K562 (cell line): Measurements from ENCODE around the gene EDN2. TPM values are rescaled to one million over a fixed set of nuclear protein-coding genes. Genes with fewer than 3 reads are reported as not detected.

ENCODE experiments used
- IRF2 ChIP-seq: sonication (generic); formaldehyde crosslinking; IDR thresholded peaks from 2 replicates; pipeline ENCODE4 v1.8.1; 2022; ENCODE audit warnings: mild to moderate bottlenecking, missing genetic modification reagents
- KLF6 ChIP-seq: fragments of 250-450 bp; sonication (Bioruptor Pico); IDR thresholded peaks from 2 replicates; pipeline ENCODE4 v1.4.0; 2020; ENCODE audit warnings: mild to moderate bottlenecking, moderate library complexity, borderline replicate concordance
- MEF2A ChIP-seq: IDR thresholded peaks from 2 replicates; pipeline ENCODE4 v1.6.1; 2011; ENCODE audit warnings: low read depth, mild to moderate bottlenecking, low read length, moderate library complexity; ENCODE audit not compliant: control insufficient read depth
- NKRF ChIP-seq: fragments of 450-650 bp; IDR thresholded peaks from 2 replicates; pipeline ENCODE4 v1.6.1; 2016; ENCODE audit warnings: borderline replicate concordance
- RAD51 ChIP-seq: fragments of 450-650 bp; IDR thresholded peaks from 2 replicates; pipeline ENCODE4 v1.7.1; 2016; ENCODE audit warnings: low read depth, mild to moderate bottlenecking, borderline replicate concordance
- SAP30 ChIP-seq: fragments of 200-600 bp; sonication (generic); IDR thresholded peaks from 2 replicates; pipeline ENCODE4 v1.6.1; 2012; ENCODE audit warnings: borderline replicate concordance, low read depth, mild to moderate bottlenecking, moderate library complexity, low read length, control low read depth, inconsistent platforms; ENCODE audit not compliant: insufficient read depth, poor library complexity, severe bottlenecking
- ZNF282 ChIP-seq: sonication (generic); formaldehyde crosslinking; IDR thresholded peaks from 2 replicates; pipeline ENCODE4 v1.8.1; 2023; ENCODE audit warnings: missing genetic modification reagents
- ZNF318 ChIP-seq, 2 experiments: fragments of 450-650 bp; IDR thresholded peaks; 2 replicates each; pipeline ENCODE4 v1.6.1; 2016; ENCODE audit warnings: mild to moderate bottlenecking in 2 of 2, borderline replicate concordance in 1 of 2, low read depth in 1 of 2, moderate library complexity in 1 of 2
- polyA plus RNA-seq, 8 experiments: library from polyadenylated mRNA; depleted of rRNA in 4 of 8; stranded (reverse) in 5 of 8; unstranded in 3 of 8; fragments of >200 nt; fragmentation: Nextera tagmentation in 2 of 8; fragmentation: Illumina TruSeq in 1 of 8; extraction: Ambion mirVana in 2 of 8; extraction: Trizol in 1 of 8; gene quantifications; 2 replicates each; pipeline versions ENCODE4 v1.2.1 to v1.2.3, GENCODE V29; 2011 to 2014; ENCODE audit warnings: inconsistent platforms in 1 of 8, missing spikeins in 1 of 8
- total RNA-seq, 7 experiments: library from RNA; depleted of rRNA in 6 of 7; stranded (reverse); fragments of >200 nt in 6 of 7; fragmentation: Illumina TruSeq in 2 of 7; extraction: Trizol in 2 of 7; gene quantifications; 2 replicates each; pipeline versions ENCODE4 v1.2.1 to v1.2.3, GENCODE V29; 2011 to 2021; ENCODE audit warnings: low replicate concordance in 1 of 7
- TF ChIP-seq, protein P1 (sequence below): sonication (generic); formaldehyde crosslinking; IDR thresholded peaks from 2 replicates; pipeline ENCODE4 v1.8.1; 2023; ENCODE audit warnings: mild to moderate bottlenecking, missing genetic modification reagents
- TF ChIP-seq, protein P2 (sequence below): fragments of 450-650 bp; IDR thresholded peaks from 2 replicates; pipeline ENCODE4 v1.6.1; 2014; ENCODE audit warnings: low read depth, mild to moderate bottlenecking, moderate library complexity, borderline replicate concordance

EDN2 gene
- total and polyA plus RNA-seq, 9 of the 15 experiments (the other 6 are each of a cell fraction or from before 2014, with no cell fraction given) = not detected

DNA sequence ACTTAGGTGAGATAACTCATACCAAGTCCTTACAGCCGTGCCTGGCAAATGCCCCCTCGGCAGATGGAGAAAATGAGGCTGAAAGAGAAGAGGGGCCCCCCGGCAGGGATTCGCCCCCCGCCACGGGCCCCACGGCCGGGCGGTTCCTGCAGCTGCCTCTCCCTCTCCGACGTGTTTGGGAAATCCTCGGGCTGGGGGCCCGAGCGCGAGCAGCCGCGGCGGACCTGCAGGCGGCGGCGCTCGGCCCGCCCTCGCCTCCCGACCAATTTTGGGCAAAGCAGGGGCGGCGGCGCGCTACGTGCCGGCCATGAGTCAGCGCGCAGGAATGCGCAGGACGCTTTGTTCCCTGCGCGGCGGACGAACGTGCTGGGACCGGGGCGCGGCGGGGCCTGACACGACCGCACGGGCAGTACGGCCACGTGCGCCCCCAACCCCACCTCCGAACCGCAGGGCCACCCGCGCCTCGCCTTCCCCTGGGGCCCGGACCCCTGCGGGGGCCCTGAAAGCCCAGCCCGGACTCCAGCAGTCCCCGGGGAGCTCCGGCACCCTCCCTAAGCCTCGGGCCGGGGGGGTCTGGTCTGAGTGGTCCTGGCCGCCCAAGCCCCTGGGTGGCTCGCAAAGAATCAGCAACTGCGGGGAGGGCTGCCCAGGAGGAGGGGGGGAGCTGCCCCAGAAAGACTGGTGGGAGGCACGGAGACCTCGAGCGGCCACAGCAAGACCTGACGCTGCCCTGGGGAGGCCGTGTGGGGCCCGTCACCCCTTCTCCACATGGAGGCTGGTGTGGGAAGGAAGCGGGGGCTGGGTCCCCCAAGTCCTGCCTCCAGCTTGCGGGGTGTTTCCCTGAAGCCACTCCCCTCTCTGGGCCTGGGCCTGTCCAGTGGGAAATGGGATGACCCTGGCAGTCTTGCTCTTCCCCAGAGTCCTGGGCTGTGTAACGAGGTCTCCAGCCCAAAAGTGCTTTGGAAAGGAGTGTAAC lies 11.9 kb upstream of the EDN2 start (continued):
- TF ChIP-seq NKRF (no peak), RAD51 (no peak), MEF2A (no peak), SAP30 (no peak), ZNF318 (IDR thresholded peaks at IDR 0.05; ENCODE audit: borderline replicate concordance in 1 of 2, low read depth in 1 of 2) (no peak), KLF6 (no peak), IRF2 (CRISPR knock-in tag) (no peak), ZNF282 (CRISPR knock-in tag) (no peak)
- TF ChIP-seq, protein P1, sequence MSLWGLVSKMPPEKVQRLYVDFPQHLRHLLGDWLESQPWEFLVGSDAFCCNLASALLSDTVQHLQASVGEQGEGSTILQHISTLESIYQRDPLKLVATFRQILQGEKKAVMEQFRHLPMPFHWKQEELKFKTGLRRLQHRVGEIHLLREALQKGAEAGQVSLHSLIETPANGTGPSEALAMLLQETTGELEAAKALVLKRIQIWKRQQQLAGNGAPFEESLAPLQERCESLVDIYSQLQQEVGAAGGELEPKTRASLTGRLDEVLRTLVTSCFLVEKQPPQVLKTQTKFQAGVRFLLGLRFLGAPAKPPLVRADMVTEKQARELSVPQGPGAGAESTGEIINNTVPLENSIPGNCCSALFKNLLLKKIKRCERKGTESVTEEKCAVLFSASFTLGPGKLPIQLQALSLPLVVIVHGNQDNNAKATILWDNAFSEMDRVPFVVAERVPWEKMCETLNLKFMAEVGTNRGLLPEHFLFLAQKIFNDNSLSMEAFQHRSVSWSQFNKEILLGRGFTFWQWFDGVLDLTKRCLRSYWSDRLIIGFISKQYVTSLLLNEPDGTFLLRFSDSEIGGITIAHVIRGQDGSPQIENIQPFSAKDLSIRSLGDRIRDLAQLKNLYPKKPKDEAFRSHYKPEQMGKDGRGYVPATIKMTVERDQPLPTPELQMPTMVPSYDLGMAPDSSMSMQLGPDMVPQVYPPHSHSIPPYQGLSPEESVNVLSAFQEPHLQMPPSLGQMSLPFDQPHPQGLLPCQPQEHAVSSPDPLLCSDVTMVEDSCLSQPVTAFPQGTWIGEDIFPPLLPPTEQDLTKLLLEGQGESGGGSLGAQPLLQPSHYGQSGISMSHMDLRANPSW (CRISPR knock-in tag) = no peak
- TF ChIP-seq, protein P2, sequence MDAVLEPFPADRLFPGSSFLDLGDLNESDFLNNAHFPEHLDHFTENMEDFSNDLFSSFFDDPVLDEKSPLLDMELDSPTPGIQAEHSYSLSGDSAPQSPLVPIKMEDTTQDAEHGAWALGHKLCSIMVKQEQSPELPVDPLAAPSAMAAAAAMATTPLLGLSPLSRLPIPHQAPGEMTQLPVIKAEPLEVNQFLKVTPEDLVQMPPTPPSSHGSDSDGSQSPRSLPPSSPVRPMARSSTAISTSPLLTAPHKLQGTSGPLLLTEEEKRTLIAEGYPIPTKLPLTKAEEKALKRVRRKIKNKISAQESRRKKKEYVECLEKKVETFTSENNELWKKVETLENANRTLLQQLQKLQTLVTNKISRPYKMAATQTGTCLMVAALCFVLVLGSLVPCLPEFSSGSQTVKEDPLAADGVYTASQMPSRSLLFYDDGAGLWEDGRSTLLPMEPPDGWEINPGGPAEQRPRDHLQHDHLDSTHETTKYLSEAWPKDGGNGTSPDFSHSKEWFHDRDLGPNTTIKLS = peak; percentile 51; the same call in 1 of the 2 replicates
